Choroid plexus epithelial cell (primary cell): ENCODE measurements around the gene HIBCH.

ENCODE experiments used
- DNase-seq: peaks from one replicate; pipeline ENCODE4 v3.0.0-alpha.2; 2010; ENCODE audit warnings: low read depth
- H3K4me3 ChIP-seq: 2 replicates; pipeline ENCODE4 v1.5.1; 2011; ENCODE audit warnings: low read depth, mild to moderate bottlenecking, control low read depth, low read length, moderate library complexity
- CTCF ChIP-seq: conservative IDR thresholded peaks from 2 replicates; pipeline ENCODE4 v1.5.1; 2011; ENCODE audit warnings: low read depth, mild to moderate bottlenecking, control low read depth, inconsistent platforms, low read length, moderate library complexity

HIBCH gene

GRCh38 chr2:190205657-190206056 lies 114.0 kb downstream of the HIBCH start:
- peak; percentile 51 for DNase-seq
- no peak overlapping the region for H3K4me3 ChIP-seq
- TF ChIP-seq CTCF: no peak

- no peak for TF ChIP-seq CTCF
- H3K4me3 ChIP-seq: no peak overlapping the region
- no peak for DNase-seq
These were observed 117.0 kb downstream of the HIBCH start for GRCh38 chr2:190202604-190203003.

- no peak for TF ChIP-seq CTCF
- H3K4me3 ChIP-seq: no peak overlapping the region
These were observed 117.6 kb downstream of the HIBCH start for GRCh38 chr2:190202018-190202417.

GRCh38 chr2:190200603-190201002 lies 119.0 kb downstream of the HIBCH start:
- DNase-seq: no peak
- no peak for TF ChIP-seq CTCF
- H3K4me3 ChIP-seq: no peak overlapping the region

More at GRCh38 chr2:190202018-190202417, 117.6 kb downstream of the HIBCH start:
- DNase-seq: no peak

GRCh38 chr2:190199530-190199929 lies 120.1 kb downstream of the HIBCH start:
- no peak for DNase-seq
- H3K4me3 ChIP-seq: no peak overlapping the region
- no peak for TF ChIP-seq CTCF

GRCh38 chr2:190199109-190199508 lies 120.5 kb downstream of the HIBCH start:
- H3K4me3 ChIP-seq: no peak overlapping the region
- no peak for TF ChIP-seq CTCF
- no peak for DNase-seq

- TF ChIP-seq CTCF: no peak
- H3K4me3 ChIP-seq: no peak overlapping the region
- no peak for DNase-seq
These were observed 122.4 kb downstream of the HIBCH start for GRCh38 chr2:190197143-190197720.
